ENCODE results near the gene EGR4. TPM values are rescaled to one million over a fixed set of nuclear protein-coding genes. Genes with fewer than 3 reads are reported as not detected.
"Not testable (repeated sequence)": the region's sequence is repeated elsewhere in the genome, so short reads cannot be mapped to it uniquely, and the experiment has no call there.

EGR4 gene
- total RNA-seq, 6 donors from 2014 or later = 0.10 TPM; not detected in 5

DNA sequence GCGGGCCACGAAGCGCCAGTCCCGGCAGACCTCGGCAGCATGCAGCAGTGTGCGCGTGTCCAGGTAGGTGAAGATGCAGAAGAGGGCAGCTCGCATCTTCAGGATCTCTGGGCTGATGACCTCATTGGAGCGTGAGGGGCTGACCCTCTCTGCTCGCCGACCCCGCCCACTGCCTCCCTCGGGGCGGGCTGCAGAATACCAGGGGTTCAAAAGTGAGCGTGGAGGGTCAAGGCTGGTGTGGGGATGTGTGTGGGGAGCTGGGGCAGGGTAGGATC, 29.1 kb downstream of the EGR4 start:
- peak in 1 of 2 donors; percentile 76 for DNase-seq
- Histone ChIP-seq H3K36me3 (no peaks in the 10 kb centered on the region), H3K4me3 (no peak overlapping the region), H3K4me1 (peaks cover 5 to 8% (median 6%) of the 10 kb centered on the region in 4 donors), H3K27ac (no peak overlapping the region), H3K27me3 (peaks cover 0 to 16% (median 1%) of the 10 kb centered on the region in 4 donors), H3K9me3 (no peaks in the 10 kb centered on the region)
- no peak for ATAC-seq (ENCODE audit: low FRiP score in 2 of 2)
- TF ChIP-seq POLR2AphosphoS5 (IDR thresholded peaks at IDR 0.05) (no peak), POLR2A (IDR thresholded peaks at IDR 0.05) (no peak), EP300 (IDR thresholded peaks at IDR 0.05) (no peak)
- TF ChIP-seq, protein P1, sequence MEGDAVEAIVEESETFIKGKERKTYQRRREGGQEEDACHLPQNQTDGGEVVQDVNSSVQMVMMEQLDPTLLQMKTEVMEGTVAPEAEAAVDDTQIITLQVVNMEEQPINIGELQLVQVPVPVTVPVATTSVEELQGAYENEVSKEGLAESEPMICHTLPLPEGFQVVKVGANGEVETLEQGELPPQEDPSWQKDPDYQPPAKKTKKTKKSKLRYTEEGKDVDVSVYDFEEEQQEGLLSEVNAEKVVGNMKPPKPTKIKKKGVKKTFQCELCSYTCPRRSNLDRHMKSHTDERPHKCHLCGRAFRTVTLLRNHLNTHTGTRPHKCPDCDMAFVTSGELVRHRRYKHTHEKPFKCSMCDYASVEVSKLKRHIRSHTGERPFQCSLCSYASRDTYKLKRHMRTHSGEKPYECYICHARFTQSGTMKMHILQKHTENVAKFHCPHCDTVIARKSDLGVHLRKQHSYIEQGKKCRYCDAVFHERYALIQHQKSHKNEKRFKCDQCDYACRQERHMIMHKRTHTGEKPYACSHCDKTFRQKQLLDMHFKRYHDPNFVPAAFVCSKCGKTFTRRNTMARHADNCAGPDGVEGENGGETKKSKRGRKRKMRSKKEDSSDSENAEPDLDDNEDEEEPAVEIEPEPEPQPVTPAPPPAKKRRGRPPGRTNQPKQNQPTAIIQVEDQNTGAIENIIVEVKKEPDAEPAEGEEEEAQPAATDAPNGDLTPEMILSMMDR (IDR thresholded peaks at IDR 0.05) = no peak
- WGBS, 2 donors = 92% methylated on average over 15 of the region's 15 CpGs

DNA sequence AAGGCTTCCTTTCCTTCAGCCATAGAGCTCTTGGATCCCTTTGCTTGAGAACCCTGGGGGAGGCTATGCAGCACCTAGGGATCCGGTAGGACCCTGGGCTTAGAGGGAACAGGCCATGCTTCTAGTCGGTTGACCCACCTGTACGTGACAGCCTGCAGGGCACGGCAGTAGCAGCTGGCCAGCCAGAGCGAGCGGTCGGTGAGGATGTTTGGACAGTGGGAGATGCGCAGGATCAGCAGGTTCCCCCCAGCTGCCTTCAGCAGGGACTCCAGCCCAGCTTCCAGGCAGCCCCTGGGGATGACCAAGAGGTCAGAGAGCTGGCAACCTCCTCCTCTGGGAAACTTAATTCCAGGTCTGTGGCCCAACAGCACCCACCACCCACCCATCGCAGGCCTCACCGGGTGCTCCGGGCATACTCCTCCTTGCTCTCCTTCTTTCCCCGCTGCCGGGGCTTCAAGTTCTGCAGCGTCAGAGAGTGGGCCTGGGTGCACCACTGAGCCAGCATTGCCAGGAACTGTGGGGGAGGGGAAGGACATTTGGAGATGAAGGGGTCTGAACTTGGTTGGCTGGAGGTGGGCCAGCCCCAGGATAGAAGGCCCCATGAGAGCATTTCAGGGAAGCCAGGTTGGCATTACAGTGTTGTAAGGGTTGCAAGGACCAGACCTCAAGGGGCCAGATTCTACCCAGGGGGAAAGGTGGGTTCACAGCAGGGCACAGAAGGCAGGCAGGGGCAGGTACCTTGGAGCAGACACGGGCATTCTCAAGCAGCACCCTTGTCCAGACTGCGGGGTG, 29.6 kb downstream of the EGR4 start:
- ATAC-seq (ENCODE audit: low FRiP score in 2 of 2) (no peak), DNase-seq (peak in 1 of 2 donors; percentile 46)
- Histone ChIP-seq H3K9me3 (no peaks in the 10 kb centered on the region), H3K4me1 (peaks cover 1 to 3% (median 2%) of the 10 kb centered on the region in 4 donors), H3K27ac (no peak overlapping the region), H3K36me3 (no peaks in the 10 kb centered on the region), H3K4me3 (no peak overlapping the region), H3K27me3 (peaks cover 0 to 11% (median 0%) of the 10 kb centered on the region in 4 donors)
- 92 to 94% methylated on average over 10 to 14 of the region's 16 CpGs for WGBS, 2 donors
- no peak for TF ChIP-seq POLR2AphosphoS5 (IDR thresholded peaks at IDR 0.05)
- TF ChIP-seq POLR2A (IDR thresholded peaks at IDR 0.05) = no peak
- TF ChIP-seq, protein P1 (IDR thresholded peaks at IDR 0.05) = no peak
- no peak for TF ChIP-seq EP300 (IDR thresholded peaks at IDR 0.05)

DNA sequence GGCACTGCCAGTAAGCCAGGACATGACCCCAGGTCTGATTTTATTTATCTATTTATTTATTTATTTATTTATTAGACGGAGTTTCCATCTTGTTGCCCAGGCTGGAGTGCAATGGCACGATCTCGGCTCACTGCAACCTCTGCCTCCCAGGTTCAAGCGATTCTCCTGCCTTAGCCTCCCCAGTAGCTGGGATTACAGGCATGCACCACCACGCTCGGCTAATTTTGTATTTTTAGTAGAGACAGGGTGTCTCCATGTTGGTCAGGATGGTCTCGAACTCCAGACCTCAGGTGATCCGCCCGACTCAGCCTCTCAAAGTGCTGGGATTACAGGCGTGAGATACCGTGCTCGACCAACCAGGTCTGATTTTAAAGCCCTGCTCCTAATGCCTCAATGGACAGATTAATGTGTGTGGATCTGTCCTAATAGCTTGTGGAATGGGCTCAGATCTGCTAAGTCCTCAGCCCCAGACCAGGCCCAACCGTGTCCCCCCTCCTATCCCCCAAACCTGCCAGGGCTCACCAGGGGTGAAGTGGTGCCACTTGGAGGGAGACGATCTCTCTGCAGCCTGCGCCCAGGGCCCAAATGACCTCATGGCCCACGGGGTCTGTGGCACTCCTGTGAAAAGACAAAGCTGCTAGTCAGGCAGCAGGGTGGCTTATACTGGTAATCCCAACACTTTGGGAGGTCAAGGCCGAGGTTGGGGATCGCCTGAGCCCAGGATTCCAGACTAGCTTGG, 30.5 kb downstream of the EGR4 start:
- DNase-seq; H3K27ac ChIP-seq; H3K4me3 ChIP-seq; ATAC-seq (ENCODE audit: low FRiP score in 2 of 2); H3K36me3 ChIP-seq; H3K27me3 ChIP-seq; H3K9me3 ChIP-seq; H3K4me1 ChIP-seq: not testable (repeated sequence)
- 91 to 95% methylated on average over 16 to 18 of the region's 18 CpGs for WGBS, 2 donors

- H3K27me3 ChIP-seq = no peaks in the 10 kb centered on the region
- no peaks in the 10 kb centered on the region for H3K36me3 ChIP-seq
- H3K4me1 ChIP-seq = no peaks in the 10 kb centered on the region
- no peak for DNase-seq
- H3K27ac ChIP-seq = no peak overlapping the region
- TF ChIP-seq, protein P1 (IDR thresholded peaks at IDR 0.05) = no peak
- TF ChIP-seq POLR2AphosphoS5 (IDR thresholded peaks at IDR 0.05) (no peak), POLR2A (IDR thresholded peaks at IDR 0.05) (no peak), EP300 (IDR thresholded peaks at IDR 0.05) (no peak)
- WGBS, 2 donors = 83 to 87% methylated on average over 4 of the region's 4 CpGs
- H3K9me3 ChIP-seq = no peaks in the 10 kb centered on the region
- no peak for ATAC-seq (ENCODE audit: low FRiP score in 2 of 2)
- H3K4me3 ChIP-seq = no peak overlapping the region
These were observed 31.2 kb downstream of the EGR4 start for GRCh38 chr2:73262108-73262651.

GRCh38 chr2:73260338-73260984, 32.9 kb downstream of the EGR4 start:
- 38 to 83% methylated on average over 1 to 15 of the region's 17 CpGs for WGBS, 2 donors
- H3K36me3 ChIP-seq = peaks cover 0 to under 1% (median 0%) of the 10 kb centered on the region in 4 donors
- no peaks in the 10 kb centered on the region for H3K27me3 ChIP-seq
- H3K4me3 ChIP-seq = no peak overlapping the region
- ATAC-seq (ENCODE audit: low FRiP score in 2 of 2) (peak in 1 of 2 donors; percentile 34), DNase-seq (peak; percentile 49 to 66)
- no peaks in the 10 kb centered on the region for H3K4me1 ChIP-seq
- no peak overlapping the region for H3K27ac ChIP-seq
- no peaks in the 10 kb centered on the region for H3K9me3 ChIP-seq
- TF ChIP-seq EP300 (IDR thresholded peaks at IDR 0.05) = no peak
- TF ChIP-seq, protein P1 (IDR thresholded peaks at IDR 0.05) = peak in 3 of 6 experiments; percentile 20 to 67 (median 43)
- TF ChIP-seq POLR2AphosphoS5 (IDR thresholded peaks at IDR 0.05) = no peak
- TF ChIP-seq POLR2A (IDR thresholded peaks at IDR 0.05) = no peak
